Measurements from ENCODE around the gene NR1D1. TPM values are rescaled to one million over a fixed set of nuclear protein-coding genes. Genes with fewer than 3 reads are reported as not detected.

Gene NR1D1
- total RNA-seq, 1 experiment from 2014 or later, result 1.8 TPM

DNA sequence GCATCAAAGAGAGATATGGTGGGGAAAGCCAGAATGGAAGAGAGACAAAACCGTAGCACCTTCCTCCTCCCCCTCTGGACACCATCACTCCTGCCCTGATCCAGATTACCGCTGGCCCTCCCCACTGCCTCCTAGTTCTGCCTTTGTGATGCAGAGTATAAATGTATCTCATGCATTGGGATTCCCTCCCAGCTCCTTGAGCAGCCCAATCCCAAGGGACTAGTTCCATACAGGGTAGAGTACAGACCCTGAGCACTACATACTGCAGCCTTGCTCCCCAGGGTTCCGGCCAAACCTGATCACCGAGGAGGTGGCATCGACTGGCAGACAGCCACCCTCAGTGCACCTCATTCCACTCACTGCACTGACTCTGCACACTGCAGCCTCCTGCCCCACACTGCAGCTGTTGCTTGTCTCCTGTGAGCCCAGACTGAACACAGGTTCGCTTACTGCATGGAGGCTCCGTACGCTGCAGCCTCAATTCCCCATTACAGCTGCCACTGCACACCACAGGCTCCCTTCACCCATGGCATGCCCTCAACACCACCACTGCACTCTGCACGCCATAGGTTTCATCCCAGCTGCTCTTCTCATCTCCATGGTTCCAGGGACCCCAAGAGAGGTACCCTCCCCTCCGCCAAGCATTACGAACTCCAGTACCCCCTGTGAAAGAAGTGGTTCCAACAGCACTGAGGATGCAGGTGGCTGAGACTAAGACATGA is 39.3 kb downstream of the NR1D1 start:
- Histone ChIP-seq H3K36me3 (replicated peaks; ENCODE audit: control insufficient read depth, insufficient read depth, low read length) (no peaks in the 10 kb centered on the region), H3K27me3 (ENCODE audit: control insufficient read depth, insufficient read depth, low read length) (peaks cover 12% of the 10 kb centered on the region), H3K4me3 (ENCODE audit: insufficient read depth, low read depth, low read length) (no peak overlapping the region)
- DNase-seq, result no peak

DNA sequence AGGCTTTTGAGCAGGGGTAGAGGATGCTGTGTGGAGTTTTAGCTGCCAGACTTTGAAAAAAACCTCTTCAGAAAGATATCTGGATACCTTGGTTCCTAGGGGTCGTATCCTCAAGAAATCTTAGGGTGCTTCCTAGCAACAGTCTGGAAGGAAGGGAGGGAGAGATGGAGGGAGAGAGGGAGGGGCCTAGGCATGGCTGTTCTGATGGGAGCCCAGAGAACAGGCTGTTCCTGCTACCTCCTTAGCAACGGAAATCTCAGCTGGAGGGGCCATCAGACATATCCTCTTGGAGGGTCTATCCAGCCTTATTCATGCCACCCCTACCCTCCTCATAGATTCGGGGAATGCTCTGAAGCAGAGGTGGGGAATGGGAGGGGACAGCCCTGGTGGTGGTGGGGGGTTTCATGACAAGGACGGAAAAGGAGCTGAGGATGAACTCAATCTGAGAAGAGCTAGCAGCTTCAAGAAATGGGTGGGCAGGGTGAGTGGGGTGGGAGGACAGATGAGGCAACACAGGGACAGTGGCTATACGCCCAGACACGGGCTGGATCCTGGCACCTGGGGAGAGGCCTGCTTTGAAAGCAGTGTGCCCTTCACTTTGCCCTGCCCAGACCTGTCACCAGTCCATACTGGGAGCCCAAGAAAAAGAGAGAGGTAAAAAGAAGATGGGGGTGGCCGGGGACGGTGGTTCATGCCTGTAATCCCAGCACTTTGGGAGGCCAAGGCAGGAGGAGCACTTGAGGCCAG is 40.5 kb downstream of the NR1D1 start:
- H3K4me3 ChIP-seq (ENCODE audit: insufficient read depth, low read depth, low read length), result no peak overlapping the region
- no peak for DNase-seq
- peaks cover 12% of the 10 kb centered on the region for H3K27me3 ChIP-seq (ENCODE audit: control insufficient read depth, insufficient read depth, low read length)
- H3K36me3 ChIP-seq (replicated peaks; ENCODE audit: control insufficient read depth, insufficient read depth, low read length), result no peaks in the 10 kb centered on the region

DNA sequence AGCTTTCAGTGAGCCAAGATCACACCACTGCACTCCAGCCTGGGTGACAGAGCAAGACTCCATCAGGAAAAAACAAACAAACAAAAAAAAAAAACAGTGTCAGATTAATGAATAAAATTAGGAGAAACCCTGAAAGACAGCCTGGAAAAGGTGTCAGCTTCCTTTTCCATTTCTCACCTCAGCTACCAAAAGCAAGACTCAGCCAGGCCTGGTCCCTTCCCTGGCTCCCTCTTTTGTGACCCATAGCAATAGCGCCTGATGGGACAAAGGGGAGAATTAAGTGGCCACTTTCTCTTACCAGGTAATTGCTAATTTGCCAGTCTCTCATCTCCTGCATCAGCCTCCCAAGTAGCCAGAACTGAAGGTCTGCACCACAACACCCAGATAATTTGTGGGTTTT is 41.5 kb downstream of the NR1D1 start:
- H3K36me3 ChIP-seq (replicated peaks; ENCODE audit: control insufficient read depth, insufficient read depth, low read length), result no peaks in the 10 kb centered on the region
- H3K4me3 ChIP-seq (ENCODE audit: insufficient read depth, low read depth, low read length), result no peak overlapping the region
- no peak for DNase-seq
- H3K27me3 ChIP-seq (ENCODE audit: control insufficient read depth, insufficient read depth, low read length), result peaks cover 10% of the 10 kb centered on the region

DNA sequence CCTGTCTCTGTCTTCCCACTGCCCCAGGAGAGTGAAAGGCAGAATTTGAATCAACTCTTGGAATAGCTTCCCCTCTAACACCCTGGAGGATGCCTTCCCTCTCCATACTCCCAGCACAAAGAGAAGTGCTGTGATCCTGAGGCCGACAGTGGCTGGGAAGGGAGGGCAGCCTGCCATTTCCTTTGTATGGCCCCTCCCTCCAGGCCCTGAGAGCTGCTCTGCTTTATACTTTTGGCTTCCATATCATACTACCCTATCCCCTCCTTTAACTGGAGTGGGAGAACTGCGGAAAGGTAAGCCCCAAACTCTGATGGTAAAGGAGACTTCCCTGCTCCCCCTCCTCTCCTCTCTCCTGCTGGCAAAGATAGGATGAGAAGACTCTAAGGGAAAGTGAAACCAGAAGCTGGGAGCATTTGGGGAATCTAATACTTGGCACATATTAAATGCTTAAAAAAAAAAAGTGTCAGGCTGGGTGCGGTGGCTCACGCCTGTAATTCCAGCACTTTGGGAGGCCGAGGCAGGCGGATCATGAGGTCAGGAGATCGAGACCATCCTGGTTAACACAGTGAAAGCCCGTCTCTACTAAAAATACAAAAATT is 42.1 kb downstream of the NR1D1 start:
- DNase-seq, result no peak
- Histone ChIP-seq H3K27me3 (ENCODE audit: control insufficient read depth, insufficient read depth, low read length) (peaks cover 6% of the 10 kb centered on the region), H3K4me3 (ENCODE audit: insufficient read depth, low read depth, low read length) (no peak overlapping the region)

DNA sequence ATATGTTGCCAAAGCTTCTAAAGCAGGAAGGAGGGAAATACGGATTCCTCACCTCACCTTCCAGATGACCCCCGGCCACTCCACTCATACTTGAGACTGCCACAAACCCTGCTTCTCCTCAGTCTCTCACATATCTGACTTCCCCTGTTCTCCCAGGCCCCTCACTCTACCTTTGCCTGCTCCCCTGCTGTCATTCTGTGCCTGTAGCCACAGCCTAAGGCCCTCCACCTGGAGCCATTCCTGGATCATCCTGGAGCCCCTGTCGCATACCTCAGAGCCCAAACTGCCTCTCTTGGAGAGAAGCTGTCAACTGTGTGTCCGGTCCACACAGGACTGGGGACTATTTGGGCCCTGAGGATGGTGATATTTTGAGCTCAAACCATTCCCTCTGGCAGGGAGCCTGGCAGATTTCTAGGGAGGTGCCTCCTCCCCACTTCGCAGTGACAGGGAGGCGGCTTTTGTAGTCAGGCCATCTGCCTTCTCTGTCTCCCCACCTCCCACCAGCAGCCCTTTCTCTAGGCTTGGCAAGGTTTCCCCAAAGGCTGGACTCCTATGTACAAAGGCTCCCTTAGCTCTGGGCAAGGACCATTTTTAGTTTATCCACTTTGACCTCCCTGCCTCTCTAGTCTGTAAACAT is 43.9 kb downstream of the NR1D1 start:
- H3K4me3 ChIP-seq (ENCODE audit: insufficient read depth, low read depth, low read length), result no peak overlapping the region
- H3K36me3 ChIP-seq (replicated peaks; ENCODE audit: control insufficient read depth, insufficient read depth, low read length), result no peaks in the 10 kb centered on the region
- no peak for DNase-seq
- H3K27me3 ChIP-seq (ENCODE audit: control insufficient read depth, insufficient read depth, low read length), result no peaks in the 10 kb centered on the region; the same call in 1 of the 2 replicates

More for the DNA sequence above, 42.1 kb downstream of the NR1D1 start:
- H3K36me3 ChIP-seq (replicated peaks; ENCODE audit: control insufficient read depth, insufficient read depth, low read length), result no peaks in the 10 kb centered on the region

Other genes starting within 250 kb of the NR1D1 start
- 0.10 and 0.89 TPM in 2 replicates for gene IKZF3, start 236.3 kb downstream of the NR1D1 start, total RNA-seq (2014; rRNA removed; shearing (Covaris generic))
- gene ZPBP2, start 232.4 kb downstream of the NR1D1 start, total RNA-seq (2014; rRNA removed; shearing (Covaris generic)), result not detected in 2 replicates
- gene GSDMB, start 182.0 kb downstream of the NR1D1 start, total RNA-seq (2014; rRNA removed; shearing (Covaris generic)), result 3.3 and 6.0 TPM in 2 replicates
- gene ORMDL3, start 173.0 kb downstream of the NR1D1 start, total RNA-seq (2014; rRNA removed; shearing (Covaris generic)), result 33.3 and 39.7 TPM in 2 replicates
- gene LRRC3C, start 172.9 kb downstream of the NR1D1 start, total RNA-seq (2014; rRNA removed; shearing (Covaris generic)), result not detected in 2 replicates
- gene GSDMA, start 137.6 kb downstream of the NR1D1 start, total RNA-seq (2014; rRNA removed; shearing (Covaris generic)), result not detected in 2 replicates
- 243 and 325 TPM in 2 replicates for gene PSMD3, start 119.8 kb downstream of the NR1D1 start, total RNA-seq (2014; rRNA removed; shearing (Covaris generic))
- gene CSF3, start 85.1 kb downstream of the NR1D1 start, total RNA-seq (2014; rRNA removed; shearing (Covaris generic)), result 0.28 TPM in 1 of 2 replicates, not detected in the other
- gene MED24, start 46.2 kb downstream of the NR1D1 start, total RNA-seq (2014; rRNA removed; shearing (Covaris generic)), result 85.6 and 99.9 TPM in 2 replicates
- gene THRA, start 37.6 kb downstream of the NR1D1 start, total RNA-seq (2014; rRNA removed; shearing (Covaris generic)), result 13.2 and 15.2 TPM in 2 replicates
- 44.2 and 70.0 TPM in 2 replicates for gene MSL1, start 21.4 kb upstream of the NR1D1 start, total RNA-seq (2014; rRNA removed; shearing (Covaris generic))
- gene CASC3, start 39.9 kb upstream of the NR1D1 start, total RNA-seq (2014; rRNA removed; shearing (Covaris generic)), result 55.4 and 76.0 TPM in 2 replicates
- 3.9 and 5.4 TPM in 2 replicates for gene RAPGEFL1, start 76.9 kb upstream of the NR1D1 start, total RNA-seq (2014; rRNA removed; shearing (Covaris generic))
- 3.7 and 5.4 TPM in 2 replicates for gene WIPF2, start 118.7 kb upstream of the NR1D1 start, total RNA-seq (2014; rRNA removed; shearing (Covaris generic))
- 80.8 and 83.6 TPM in 2 replicates for gene CDC6, start 187.3 kb upstream of the NR1D1 start, total RNA-seq (2014; rRNA removed; shearing (Covaris generic))
- gene RARA, start 208.6 kb upstream of the NR1D1 start, total RNA-seq (2014; rRNA removed; shearing (Covaris generic)), result 19.3 and 22.1 TPM in 2 replicates